WERI-Rb-1 (cell line): ENCODE measurements around the gene SENP6.

Source experiments
- DNase-seq: peaks from one replicate; pipeline ENCODE4 v3.0.0-alpha.2; 2020
- H3K27ac ChIP-seq: fragments of 250-450 bp; sonication (Bioruptor Pico); 2 replicates; pipeline ENCODE4 v1.5.1; 2020; ENCODE audit warnings: mild to moderate bottlenecking, moderate library complexity
- H3K27me3 ChIP-seq: fragments of 250-450 bp; sonication (Bioruptor Pico); 2 replicates; pipeline ENCODE4 v1.5.1; 2021; ENCODE audit warnings: mild to moderate bottlenecking, low read depth, moderate library complexity; ENCODE audit not compliant: insufficient read depth, severe bottlenecking
- H3K36me3 ChIP-seq: fragments of 250-450 bp; sonication (Bioruptor Pico); 2 replicates; pipeline ENCODE4 v1.5.1; 2020; ENCODE audit warnings: mild to moderate bottlenecking, moderate library complexity
- H3K4me3 ChIP-seq: 2 replicates; pipeline ENCODE4 v1.5.1; 2011; ENCODE audit warnings: low read depth, mild to moderate bottlenecking, control low read depth, low read length
- H3K9me3 ChIP-seq: fragments of 250-450 bp; sonication (Bioruptor Pico); 2 replicates; pipeline ENCODE4 v1.5.1; 2021; ENCODE audit warnings: mild to moderate bottlenecking, moderate library complexity; ENCODE audit not compliant: severe bottlenecking
- CTCF ChIP-seq: IDR thresholded peaks from 2 replicates; pipeline ENCODE4 v1.5.1; 2011; ENCODE audit warnings: low read depth, mild to moderate bottlenecking, control low read depth, inconsistent platforms, low read length

The SENP6 gene

GRCh38 chr6:75745404-75745803 lies 143.7 kb downstream of the SENP6 start:
- TF ChIP-seq CTCF = no peak
- no peaks in the 10 kb centered on the region for H3K27me3 ChIP-seq
- peaks cover 3% of the 10 kb centered on the region; the same call in 1 of the 2 replicates for H3K36me3 ChIP-seq
- H3K27ac ChIP-seq = no peak overlapping the region
- H3K9me3 ChIP-seq = no peaks in the 10 kb centered on the region
- DNase-seq = no peak
- H3K4me3 ChIP-seq = no peak overlapping the region

- no peak for TF ChIP-seq CTCF
- no peak overlapping the region for H3K27ac ChIP-seq
- no peak overlapping the region for H3K4me3 ChIP-seq
- no peak for DNase-seq
- peaks cover 3% of the 10 kb centered on the region; the same call in 1 of the 2 replicates for H3K36me3 ChIP-seq
- no peaks in the 10 kb centered on the region for H3K27me3 ChIP-seq
- no peaks in the 10 kb centered on the region for H3K9me3 ChIP-seq
These were observed 144.5 kb downstream of the SENP6 start for GRCh38 chr6:75746221-75746620.

GRCh38 chr6:75747152-75747992 lies 145.7 kb downstream of the SENP6 start:
- Histone ChIP-seq H3K36me3 (peaks cover 3% of the 10 kb centered on the region; the same call in 1 of the 2 replicates), H3K27ac (no peak overlapping the region), H3K4me3 (no peak overlapping the region), H3K27me3 (no peaks in the 10 kb centered on the region), H3K9me3 (no peaks in the 10 kb centered on the region)
- TF ChIP-seq CTCF = no peak
- no peak for DNase-seq

- no peak for TF ChIP-seq CTCF
- no peaks in the 10 kb centered on the region for H3K27me3 ChIP-seq
- H3K36me3 ChIP-seq = peaks cover 3% of the 10 kb centered on the region; the same call in 1 of the 2 replicates
- H3K9me3 ChIP-seq = no peaks in the 10 kb centered on the region
- no peak for DNase-seq
- H3K4me3 ChIP-seq = peak overlapping the region; percentile 82
- H3K27ac ChIP-seq = peak overlapping the region; percentile 65
These were observed 146.5 kb downstream of the SENP6 start for GRCh38 chr6:75748003-75748742.

GRCh38 chr6:75748743-75749538 lies 147.3 kb downstream of the SENP6 start, which contains the start of gene MYO6:
TSS of gene MYO6 (plus strand) at chr6:75749239. CDS start at chr6:75817548, 68,309 bp downstream.
- peaks cover 3% of the 10 kb centered on the region; the same call in 1 of the 2 replicates for H3K36me3 ChIP-seq
- peak within 1 kb of the TSS; percentile 82 for H3K4me3 ChIP-seq
- no peaks in the 10 kb centered on the region for H3K9me3 ChIP-seq
- no peak for TF ChIP-seq CTCF
- no peaks in the 10 kb centered on the region for H3K27me3 ChIP-seq
- H3K27ac ChIP-seq = peak within 1 kb of the TSS; percentile 67
- peak; percentile 74 for DNase-seq
